Skeletal muscle cell (primary cell): ENCODE data around the gene DDAH1.

Source experiments
- DNase-seq: peaks from one replicate; pipeline ENCODE4 v3.0.0-alpha.2; 2010; ENCODE audit warnings: low read depth
- H3K4me3 ChIP-seq: 2 replicates; pipeline ENCODE4 v1.5.1; 2011; ENCODE audit warnings: low read depth, mild to moderate bottlenecking, control low read depth, low read length, moderate library complexity

DDAH1 gene

DNA sequence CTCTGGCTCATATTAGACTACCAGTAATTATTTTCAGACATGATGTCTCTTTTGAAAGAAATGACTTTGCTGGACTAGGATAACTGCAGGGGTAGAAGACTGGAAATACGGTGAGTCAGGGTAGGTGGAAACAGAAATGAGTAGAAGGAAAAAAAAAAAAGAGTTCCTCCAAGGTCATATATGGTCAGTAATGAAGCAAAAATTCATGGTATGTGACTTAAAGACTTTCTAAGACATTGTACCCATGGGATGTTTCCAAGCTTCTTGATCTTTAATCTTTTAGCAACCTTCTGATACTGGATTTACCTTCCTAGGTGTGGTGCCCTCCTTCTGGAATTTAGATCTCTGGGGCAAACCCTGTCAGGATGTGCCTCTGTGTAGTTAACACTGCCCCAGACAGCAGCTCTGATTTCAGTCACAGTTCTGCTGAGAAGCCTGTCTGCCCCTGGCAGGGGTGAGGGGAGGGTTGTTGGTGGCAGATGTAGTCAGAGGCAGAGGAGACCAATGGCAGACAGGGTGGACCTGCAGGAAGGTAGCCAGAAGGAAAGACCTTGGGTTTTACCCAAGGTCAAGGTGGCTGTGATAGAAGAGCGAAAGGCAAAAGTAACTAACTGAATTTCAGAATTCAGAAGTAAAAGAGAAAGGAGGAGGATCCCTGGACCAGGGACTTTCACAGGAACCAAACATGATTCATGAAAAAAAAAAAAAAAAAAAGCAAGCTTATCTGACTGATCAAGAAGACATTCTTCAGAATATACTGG, 144.4 kb downstream of the DDAH1 start:
- no peak overlapping the region for H3K4me3 ChIP-seq

GRCh38 chr1:85319931-85320330, 145.0 kb downstream of the DDAH1 start:
- no peak overlapping the region for H3K4me3 ChIP-seq
- no peak for DNase-seq

More for the DNA sequence above, 144.4 kb downstream of the DDAH1 start:
- DNase-seq: no peak

DNA sequence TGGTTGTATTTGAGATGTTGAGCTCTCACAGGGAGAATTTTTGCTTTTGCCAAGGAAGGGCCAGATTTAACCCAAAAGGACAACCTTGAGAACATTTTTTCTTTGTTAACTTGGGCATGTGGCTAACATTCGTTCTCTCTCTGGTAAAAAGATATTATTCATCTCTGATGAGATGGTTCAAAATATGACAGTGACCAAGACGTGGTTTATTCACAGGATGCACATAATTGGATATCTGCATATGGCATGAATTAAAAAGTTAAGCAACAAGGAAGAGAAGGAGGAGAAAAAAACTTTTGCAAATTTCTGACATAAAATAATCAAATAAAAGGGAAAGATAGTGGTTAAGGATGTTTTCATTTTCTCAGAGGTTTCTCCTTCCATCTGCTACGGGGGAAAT, 145.5 kb downstream of the DDAH1 start:
- no peak for DNase-seq
- H3K4me3 ChIP-seq: no peak overlapping the region

DNA sequence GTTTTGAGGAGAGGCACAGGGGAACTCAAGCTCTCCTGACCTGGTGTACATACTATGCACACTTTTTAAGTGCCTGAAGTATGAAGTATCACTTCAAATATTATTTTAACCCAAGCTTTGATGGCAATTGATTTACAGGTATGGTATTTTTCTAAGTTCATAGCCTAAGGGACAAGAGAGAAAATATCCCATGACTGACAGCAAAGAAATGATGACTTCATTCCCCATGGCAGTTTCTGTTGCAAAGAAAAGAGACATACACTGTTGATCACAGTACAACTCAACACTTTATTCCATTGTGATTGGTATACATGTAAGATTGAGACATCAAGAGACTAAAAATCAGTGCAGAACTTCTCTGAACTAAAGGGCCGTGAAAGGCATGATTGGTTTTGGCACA, 146.7 kb downstream of the DDAH1 start:
- DNase-seq: no peak
- no peak overlapping the region for H3K4me3 ChIP-seq

GRCh38 chr1:85317560-85317959, 147.4 kb downstream of the DDAH1 start:
- no peak overlapping the region for H3K4me3 ChIP-seq
- no peak for DNase-seq

- no peak for DNase-seq
- no peak overlapping the region for H3K4me3 ChIP-seq
These were observed 148.6 kb downstream of the DDAH1 start for GRCh38 chr1:85316321-85316720.

DNA sequence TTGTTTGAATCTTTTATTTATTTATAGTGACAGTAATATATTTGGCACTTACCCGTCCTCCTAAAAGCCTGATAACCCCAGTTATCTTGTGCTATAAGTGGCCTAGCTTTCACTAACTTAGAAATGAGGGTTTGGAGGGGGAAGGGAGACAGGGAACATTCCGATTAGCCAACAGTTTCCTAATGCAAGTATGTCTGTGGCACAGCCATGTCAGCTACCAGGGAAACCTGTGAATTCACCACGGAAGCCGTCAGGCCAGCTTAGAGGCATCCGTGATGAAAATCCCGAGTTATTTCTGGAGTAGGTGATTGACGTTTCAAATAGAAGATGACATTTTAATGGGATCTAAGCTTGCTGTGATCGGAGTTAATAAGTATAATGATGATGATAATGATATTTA, 149.2 kb downstream of the DDAH1 start:
- H3K4me3 ChIP-seq: no peak overlapping the region
- DNase-seq: no peak

DNA sequence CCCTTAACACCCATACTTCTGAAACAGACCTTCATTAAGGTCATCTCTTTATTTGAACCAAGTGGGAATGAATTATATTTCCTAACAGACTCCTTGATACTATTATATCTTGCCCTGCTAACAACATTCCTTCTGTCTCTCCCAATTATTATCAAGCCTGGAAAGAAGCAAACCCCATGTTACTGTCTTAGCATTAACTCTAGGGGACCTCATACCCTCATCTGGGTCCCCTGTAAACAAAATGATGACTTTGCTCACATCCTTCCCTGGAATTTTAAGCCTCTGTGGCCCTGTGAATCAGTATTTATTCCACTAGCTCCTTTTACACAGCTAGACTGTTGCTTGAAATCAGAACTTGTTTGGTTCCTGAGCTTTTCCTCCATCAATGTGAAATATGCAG, 150.2 kb downstream of the DDAH1 start:
- no peak for DNase-seq
- H3K4me3 ChIP-seq: no peak overlapping the region

- H3K4me3 ChIP-seq: no peak overlapping the region
- DNase-seq: peak; percentile 74
These were observed 150.9 kb downstream of the DDAH1 start for GRCh38 chr1:85313888-85314696.

- H3K4me3 ChIP-seq: no peak overlapping the region
- no peak for DNase-seq
These were observed 153.1 kb downstream of the DDAH1 start for GRCh38 chr1:85311818-85312217.

DNA sequence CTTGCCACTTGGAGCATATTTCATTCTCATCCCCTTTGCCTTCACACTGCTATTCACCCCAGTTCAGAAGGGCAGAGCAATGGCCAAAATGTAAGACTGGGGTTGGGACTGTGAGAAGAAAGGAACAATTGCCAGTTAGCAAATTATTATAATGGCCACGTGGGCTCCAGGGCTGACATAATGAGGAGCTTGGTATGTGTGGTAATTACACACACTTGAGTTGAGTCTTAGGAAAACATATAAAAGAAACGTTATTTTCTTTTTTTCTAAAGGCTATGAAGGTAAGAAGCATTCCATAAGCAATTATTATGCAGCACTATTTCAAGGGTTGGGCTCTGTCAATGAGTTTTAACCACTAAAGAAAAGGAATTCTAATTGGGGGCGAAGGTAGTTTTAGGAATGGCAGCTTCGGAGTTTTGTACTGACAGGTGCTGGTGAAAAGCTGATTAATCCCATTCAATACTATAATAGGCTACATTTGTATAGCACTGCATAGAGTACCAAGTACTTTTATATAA, 156.1 kb downstream of the DDAH1 start:
- no peak for DNase-seq
- H3K4me3 ChIP-seq: no peak overlapping the region

GRCh38 chr1:85307987-85308832, 156.7 kb downstream of the DDAH1 start:
- no peak for DNase-seq
- H3K4me3 ChIP-seq: no peak overlapping the region

DNA sequence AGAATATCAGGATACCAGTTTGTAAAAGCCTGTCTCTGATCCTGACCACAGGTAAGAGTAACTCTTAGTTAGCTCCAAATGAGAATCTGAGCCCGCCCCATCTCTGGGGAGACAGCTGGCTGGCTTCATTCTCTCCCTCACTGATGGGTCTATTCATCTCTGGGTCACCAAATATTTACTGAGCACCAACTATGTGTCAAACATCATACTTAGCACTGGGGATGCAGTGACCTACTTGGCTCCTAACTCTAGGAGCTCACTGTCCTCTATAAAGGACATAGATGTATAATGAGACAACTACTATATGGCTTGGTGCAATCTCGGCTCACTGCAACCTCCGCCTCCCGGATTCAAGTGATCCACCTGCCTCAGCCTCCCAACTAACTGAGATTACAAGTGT, 158.7 kb downstream of the DDAH1 start:
- no peak for DNase-seq

DNA sequence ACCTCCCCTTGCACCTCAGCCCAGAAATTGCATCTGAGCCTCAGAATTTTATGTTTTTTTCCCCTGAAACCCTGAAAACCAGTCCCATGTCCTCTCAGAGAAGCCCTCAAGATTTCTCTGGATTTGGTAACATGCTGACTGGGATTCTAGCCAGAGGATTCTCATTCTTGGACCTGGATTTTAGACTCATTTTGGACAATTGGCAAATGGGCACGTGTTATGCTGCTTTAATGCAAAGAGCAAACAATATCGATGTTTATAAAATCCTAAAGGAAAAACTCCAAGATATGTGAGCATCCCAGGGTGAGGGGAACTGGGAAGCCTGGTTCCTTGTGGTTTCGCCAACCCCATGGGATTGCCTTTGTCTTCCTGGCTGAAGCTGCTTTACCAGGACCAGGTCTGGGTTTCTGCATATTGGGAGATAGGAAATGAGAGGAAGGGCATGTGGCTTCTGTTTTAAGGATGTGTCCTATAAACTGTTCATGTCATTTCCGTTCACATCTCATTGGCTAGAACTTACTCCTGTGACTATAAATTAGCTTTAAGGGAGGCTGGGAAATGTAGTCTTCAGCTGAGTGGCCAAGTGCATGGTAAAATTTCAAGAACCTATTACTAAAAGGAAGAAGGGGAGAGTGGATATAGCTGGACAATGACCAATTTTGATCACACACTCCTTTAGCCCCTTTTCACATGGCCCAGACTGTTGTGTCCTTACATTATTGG, 161.4 kb downstream of the DDAH1 start:
- no peak overlapping the region for H3K4me3 ChIP-seq
- no peak for DNase-seq

More for the DNA sequence above, 158.7 kb downstream of the DDAH1 start:
- no peak overlapping the region for H3K4me3 ChIP-seq

DNA sequence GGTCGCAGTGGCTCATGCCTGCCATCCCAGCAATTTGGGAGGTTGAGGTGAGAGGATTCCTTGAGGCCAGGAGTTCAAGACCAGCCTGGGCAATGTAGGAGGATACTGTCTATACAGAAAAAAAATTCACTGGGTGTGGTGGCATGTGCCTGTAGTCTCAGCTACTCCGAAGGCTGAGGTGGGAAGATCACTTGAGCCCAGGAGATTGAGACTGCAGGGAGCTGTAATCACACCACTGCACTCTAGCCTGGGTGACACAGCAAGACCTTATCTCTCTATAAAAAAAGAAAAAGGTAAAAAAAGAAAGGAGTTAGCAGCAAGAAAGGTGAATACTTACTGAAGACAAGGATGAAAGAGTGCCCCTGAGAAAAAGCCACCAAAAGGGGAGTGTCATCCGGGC, 164.8 kb downstream of the DDAH1 start:
- no peak for DNase-seq
- no peak overlapping the region for H3K4me3 ChIP-seq

GRCh38 chr1:85297855-85298629, 166.9 kb downstream of the DDAH1 start:
- peak; percentile 99 for DNase-seq

DNA sequence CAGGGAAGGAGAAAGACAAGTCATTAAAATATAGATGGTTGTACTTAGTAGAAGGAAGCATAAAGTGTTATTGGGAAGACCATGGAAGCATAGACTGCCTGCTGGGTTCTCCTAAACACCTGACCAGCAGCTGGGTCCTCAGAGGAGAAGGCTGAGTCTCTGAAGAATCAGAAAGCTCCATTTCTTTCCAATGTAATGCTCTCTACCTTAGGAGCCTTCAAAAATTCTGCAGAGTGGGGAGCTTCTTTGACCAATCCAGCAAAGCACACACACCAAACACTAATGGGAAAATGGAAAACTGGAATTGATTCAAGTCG, 167.5 kb downstream of the DDAH1 start:
- DNase-seq: no peak
- no peak overlapping the region for H3K4me3 ChIP-seq

More at GRCh38 chr1:85297855-85298629, 166.9 kb downstream of the DDAH1 start:
- H3K4me3 ChIP-seq: no peak overlapping the region

- H3K4me3 ChIP-seq: no peak overlapping the region
- DNase-seq: no peak
These were observed 168.0 kb downstream of the DDAH1 start for GRCh38 chr1:85296980-85297379.

DNA sequence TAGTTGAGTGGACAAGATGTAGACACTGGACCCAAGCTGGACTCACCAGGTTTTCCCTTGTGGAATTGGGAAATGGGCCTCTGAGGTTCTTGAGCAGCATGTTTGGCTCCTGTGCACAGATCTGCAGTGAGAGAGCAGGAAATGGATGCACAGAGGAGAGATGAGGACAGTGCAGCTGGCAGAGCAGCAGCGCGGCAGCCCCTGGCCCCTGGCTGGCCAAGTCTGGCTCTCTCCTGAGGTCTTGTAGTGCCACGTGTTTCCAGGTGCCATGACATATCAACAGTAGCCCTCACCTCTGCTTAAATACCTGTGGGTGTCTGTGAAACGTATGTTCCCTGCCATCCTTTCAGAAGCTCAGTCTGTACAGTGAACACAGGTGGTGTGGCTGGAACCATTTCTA, 169.3 kb downstream of the DDAH1 start:
- no peak for DNase-seq

More for the DNA sequence above, 169.3 kb downstream of the DDAH1 start:
- H3K4me3 ChIP-seq: no peak overlapping the region
